Measurements from ENCODE around the gene CXorf38.

GRCh38 chrX:40646489-40647306, 663 bp downstream of the CXorf38 start:
- TF ChIP-seq POLR2AphosphoS5 (IDR thresholded peaks at IDR 0.05; ENCODE audit: low read depth, low read length) (no peak), POLR2A (IDR thresholded peaks at IDR 0.05; ENCODE audit: low read depth, low read length) (no peak), TAF1 (IDR thresholded peaks at IDR 0.05; ENCODE audit: borderline replicate concordance, low read depth, low read length) (no peak)
